SK-N-SH (cell line): Measurements from ENCODE around the gene CUL3.

Experiments
- EP300 ChIP-seq, 2 experiments: IDR thresholded peaks; 2 replicates each; pipeline versions ENCODE4 v1.4.0 to v1.6.1; 2012; ENCODE audit warnings: borderline replicate concordance in 1 of 2, low read depth in 1 of 2, low read length in 1 of 2
- EZH2phosphoT487 ChIP-seq: fragments of 200-600 bp; sonication (generic); IDR thresholded peaks from 2 replicates; pipeline ENCODE4 v1.6.1; 2017; ENCODE audit warnings: low read depth, mixed run types, mild to moderate bottlenecking, antibody characterized with exemption, moderate library complexity, borderline replicate concordance
- FOSL2 ChIP-seq: IDR thresholded peaks from 2 replicates; pipeline ENCODE4 v1.4.0; 2012; ENCODE audit warnings: low read depth, mild to moderate bottlenecking, moderate library complexity, borderline replicate concordance
- POLR2AphosphoS5 ChIP-seq: IDR thresholded peaks from 2 replicates; pipeline ENCODE4 v1.6.1; 2012; ENCODE audit warnings: low read depth, low read length
- RCOR1 ChIP-seq: fragments of 150-350 bp; IDR thresholded peaks from 2 replicates; pipeline ENCODE4 v1.6.1; 2017; ENCODE audit warnings: antibody characterized with exemption, low read length
- RFX5 ChIP-seq: IDR thresholded peaks from 2 replicates; pipeline ENCODE4 v1.6.1; 2012; ENCODE audit warnings: mild to moderate bottlenecking, improper control_type of control experiment, low read length
- RXRA ChIP-seq: IDR thresholded peaks from 2 replicates; pipeline ENCODE4 v1.4.0; 2012; ENCODE audit warnings: low read depth, mild to moderate bottlenecking, borderline replicate concordance
- TEAD4 ChIP-seq: IDR thresholded peaks from 2 replicates; pipeline ENCODE4 v1.4.0; 2012; ENCODE audit warnings: mild to moderate bottlenecking, borderline replicate concordance; ENCODE audit not compliant: insufficient read depth
- TF ChIP-seq, protein P1 (sequence below): fragments of 200-600 bp; sonication (generic); IDR thresholded peaks from 2 replicates; pipeline ENCODE4 v1.6.1; 2017; ENCODE audit warnings: antibody characterized with exemption, mild to moderate bottlenecking, moderate library complexity
- TF ChIP-seq, protein P2 (sequence below): IDR thresholded peaks from 2 replicates; pipeline ENCODE4 v1.4.0; 2012; ENCODE audit warnings: low read depth
- TF ChIP-seq, protein P3 (sequence below): IDR thresholded peaks from 2 replicates; pipeline ENCODE4 v1.6.1; 2012; ENCODE audit warnings: mild to moderate bottlenecking, low read depth, low read length, moderate library complexity

DNA sequence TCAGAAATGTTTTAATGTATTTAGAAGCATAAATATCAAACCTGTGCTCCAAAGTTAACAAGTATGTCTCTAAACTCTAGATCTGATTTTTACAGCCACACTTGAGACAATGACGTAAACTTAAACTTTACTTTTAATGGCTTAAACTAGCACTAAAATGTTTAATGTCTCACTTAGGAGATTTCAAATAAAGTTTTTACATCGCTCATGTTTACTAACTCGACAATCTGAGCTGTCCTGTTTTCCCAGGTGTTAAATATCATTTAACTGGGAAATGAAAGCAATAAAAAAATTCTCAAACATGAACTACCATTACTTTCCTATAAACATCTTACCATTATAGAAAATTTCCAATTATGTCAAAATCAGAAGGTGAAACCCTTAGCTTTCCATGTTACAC lies 113.0 kb downstream of the CUL3 start:
- TF ChIP-seq EP300 (IDR thresholded peaks at IDR 0.05; ENCODE audit: borderline replicate concordance in 1 of 2, low read depth in 1 of 2, low read length in 1 of 2) (no peak), RXRA (no peak), EZH2phosphoT487 (no peak), POLR2AphosphoS5 (no peak), RFX5 (no peak), FOSL2 (no peak), RCOR1 (no peak), TEAD4 (no peak)
- TF ChIP-seq, protein P1, sequence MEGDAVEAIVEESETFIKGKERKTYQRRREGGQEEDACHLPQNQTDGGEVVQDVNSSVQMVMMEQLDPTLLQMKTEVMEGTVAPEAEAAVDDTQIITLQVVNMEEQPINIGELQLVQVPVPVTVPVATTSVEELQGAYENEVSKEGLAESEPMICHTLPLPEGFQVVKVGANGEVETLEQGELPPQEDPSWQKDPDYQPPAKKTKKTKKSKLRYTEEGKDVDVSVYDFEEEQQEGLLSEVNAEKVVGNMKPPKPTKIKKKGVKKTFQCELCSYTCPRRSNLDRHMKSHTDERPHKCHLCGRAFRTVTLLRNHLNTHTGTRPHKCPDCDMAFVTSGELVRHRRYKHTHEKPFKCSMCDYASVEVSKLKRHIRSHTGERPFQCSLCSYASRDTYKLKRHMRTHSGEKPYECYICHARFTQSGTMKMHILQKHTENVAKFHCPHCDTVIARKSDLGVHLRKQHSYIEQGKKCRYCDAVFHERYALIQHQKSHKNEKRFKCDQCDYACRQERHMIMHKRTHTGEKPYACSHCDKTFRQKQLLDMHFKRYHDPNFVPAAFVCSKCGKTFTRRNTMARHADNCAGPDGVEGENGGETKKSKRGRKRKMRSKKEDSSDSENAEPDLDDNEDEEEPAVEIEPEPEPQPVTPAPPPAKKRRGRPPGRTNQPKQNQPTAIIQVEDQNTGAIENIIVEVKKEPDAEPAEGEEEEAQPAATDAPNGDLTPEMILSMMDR: no peak
- TF ChIP-seq, protein P2, sequence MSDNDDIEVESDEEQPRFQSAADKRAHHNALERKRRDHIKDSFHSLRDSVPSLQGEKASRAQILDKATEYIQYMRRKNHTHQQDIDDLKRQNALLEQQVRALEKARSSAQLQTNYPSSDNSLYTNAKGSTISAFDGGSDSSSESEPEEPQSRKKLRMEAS: no peak
- TF ChIP-seq, protein P3, sequence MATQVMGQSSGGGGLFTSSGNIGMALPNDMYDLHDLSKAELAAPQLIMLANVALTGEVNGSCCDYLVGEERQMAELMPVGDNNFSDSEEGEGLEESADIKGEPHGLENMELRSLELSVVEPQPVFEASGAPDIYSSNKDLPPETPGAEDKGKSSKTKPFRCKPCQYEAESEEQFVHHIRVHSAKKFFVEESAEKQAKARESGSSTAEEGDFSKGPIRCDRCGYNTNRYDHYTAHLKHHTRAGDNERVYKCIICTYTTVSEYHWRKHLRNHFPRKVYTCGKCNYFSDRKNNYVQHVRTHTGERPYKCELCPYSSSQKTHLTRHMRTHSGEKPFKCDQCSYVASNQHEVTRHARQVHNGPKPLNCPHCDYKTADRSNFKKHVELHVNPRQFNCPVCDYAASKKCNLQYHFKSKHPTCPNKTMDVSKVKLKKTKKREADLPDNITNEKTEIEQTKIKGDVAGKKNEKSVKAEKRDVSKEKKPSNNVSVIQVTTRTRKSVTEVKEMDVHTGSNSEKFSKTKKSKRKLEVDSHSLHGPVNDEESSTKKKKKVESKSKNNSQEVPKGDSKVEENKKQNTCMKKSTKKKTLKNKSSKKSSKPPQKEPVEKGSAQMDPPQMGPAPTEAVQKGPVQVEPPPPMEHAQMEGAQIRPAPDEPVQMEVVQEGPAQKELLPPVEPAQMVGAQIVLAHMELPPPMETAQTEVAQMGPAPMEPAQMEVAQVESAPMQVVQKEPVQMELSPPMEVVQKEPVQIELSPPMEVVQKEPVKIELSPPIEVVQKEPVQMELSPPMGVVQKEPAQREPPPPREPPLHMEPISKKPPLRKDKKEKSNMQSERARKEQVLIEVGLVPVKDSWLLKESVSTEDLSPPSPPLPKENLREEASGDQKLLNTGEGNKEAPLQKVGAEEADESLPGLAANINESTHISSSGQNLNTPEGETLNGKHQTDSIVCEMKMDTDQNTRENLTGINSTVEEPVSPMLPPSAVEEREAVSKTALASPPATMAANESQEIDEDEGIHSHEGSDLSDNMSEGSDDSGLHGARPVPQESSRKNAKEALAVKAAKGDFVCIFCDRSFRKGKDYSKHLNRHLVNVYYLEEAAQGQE: no peak
